K562 (cell line): ENCODE measurements around the gene SLC22A23. TPM values are rescaled to one million over a fixed set of nuclear protein-coding genes. Genes with fewer than 3 reads are reported as not detected.

ENCODE experiments used
- ATF4 ChIP-seq: fragments of 450-650 bp; formaldehyde crosslinking; IDR thresholded peaks from 2 replicates; pipeline ENCODE4 v1.4.0; 2022; ENCODE audit warnings: mild to moderate bottlenecking, moderate library complexity
- C11orf30 ChIP-seq: fragments of 450-650 bp; IDR thresholded peaks from 2 replicates; pipeline ENCODE4 v1.6.1; 2016; ENCODE audit warnings: low read depth, mild to moderate bottlenecking
- DACH1 ChIP-seq: fragments of 450-650 bp; IDR thresholded peaks from 2 replicates; pipeline ENCODE4 v1.6.1; 2018; ENCODE audit not compliant: partially characterized antibody
- FOXJ3 ChIP-seq: sonication (generic); formaldehyde crosslinking; IDR thresholded peaks from 2 replicates; pipeline ENCODE4 v1.4.0; 2020; ENCODE audit warnings: mild to moderate bottlenecking, missing genetic modification reagents
- RFX5 ChIP-seq: IDR thresholded peaks from 2 replicates; pipeline ENCODE4 v1.6.1; 2011; ENCODE audit warnings: low read depth, mild to moderate bottlenecking, improper control_type of control experiment, low read length
- SMAD4 ChIP-seq: fragments of 250-450 bp; sonication (Bioruptor Pico); conservative IDR thresholded peaks from 2 replicates; pipeline ENCODE4 v1.8.0; 2021; ENCODE audit warnings: inconsistent platforms, mild to moderate bottlenecking, moderate library complexity
- TOE1 ChIP-seq, 2 experiments: fragments of 450-650 bp in 1 of 2; sonication (generic) in 1 of 2; formaldehyde crosslinking in 1 of 2; IDR thresholded peaks; 2 replicates each; pipeline versions ENCODE4 v1.7.1 to v1.8.0; 2016 to 2022; ENCODE audit warnings: borderline replicate concordance in 2 of 2, mild to moderate bottlenecking in 2 of 2, antibody characterized with exemption in 1 of 2, inconsistent platforms in 1 of 2, low read depth in 1 of 2, missing genetic modification reagents in 1 of 2, moderate library complexity in 1 of 2
- WHSC1 ChIP-seq: IDR thresholded peaks from one replicate; pipeline ENCODE4 v1.6.1; 2012; ENCODE audit warnings: low read length, control low read depth, inconsistent platforms
- ZNF695 ChIP-seq: fragments of 450-650 bp; formaldehyde crosslinking; IDR thresholded peaks from 2 replicates; pipeline ENCODE4 v1.4.0; 2020; ENCODE audit warnings: mild to moderate bottlenecking, moderate library complexity
- polyA plus RNA-seq, 8 experiments: library from polyadenylated mRNA; depleted of rRNA in 4 of 8; stranded (reverse) in 5 of 8; unstranded in 3 of 8; fragments of >200 nt; fragmentation: Nextera tagmentation in 2 of 8; fragmentation: Illumina TruSeq in 1 of 8; extraction: Ambion mirVana in 2 of 8; extraction: Trizol in 1 of 8; gene quantifications; 2 replicates each; pipeline versions ENCODE4 v1.2.1 to v1.2.3, GENCODE V29; 2011 to 2014; ENCODE audit warnings: inconsistent platforms in 1 of 8, missing spikeins in 1 of 8
- total RNA-seq, 7 experiments: library from RNA; depleted of rRNA in 6 of 7; stranded (reverse); fragments of >200 nt in 6 of 7; fragmentation: Illumina TruSeq in 2 of 7; extraction: Trizol in 2 of 7; gene quantifications; 2 replicates each; pipeline versions ENCODE4 v1.2.1 to v1.2.3, GENCODE V29; 2011 to 2021; ENCODE audit warnings: low replicate concordance in 1 of 7
- TF ChIP-seq, protein P1 (sequence below): fragments of 450-650 bp; IDR thresholded peaks from 2 replicates; pipeline ENCODE4 v1.6.1; 2017; ENCODE audit warnings: antibody characterized with exemption
- TF ChIP-seq, protein P2 (sequence below), 2 experiments: fragments of 450-650 bp; IDR thresholded peaks; 2 replicates each; pipeline ENCODE4 v1.6.1; 2016; ENCODE audit warnings: mild to moderate bottlenecking in 2 of 2, borderline replicate concordance in 1 of 2, low read depth in 1 of 2, moderate library complexity in 1 of 2
- TF ChIP-seq, protein P3 (sequence below), 3 experiments: fragments of 200-800 bp in 1 of 3; fragments of 250-450 bp in 1 of 3; fragments of 450-650 bp in 1 of 3; sonication (Bioruptor Pico) in 1 of 3; sonication (Bioruptor generic) in 1 of 3; formaldehyde crosslinking in 1 of 3; IDR thresholded peaks; 2 replicates each; pipeline versions ENCODE4 v1.6.1 to v1.8.0; 2016 to 2022; ENCODE audit warnings: mild to moderate bottlenecking in 2 of 3, missing genetic modification characterization in 2 of 3, missing compliant biosample characterization in 1 of 3, moderate library complexity in 1 of 3

Gene SLC22A23
- total and polyA plus RNA-seq, 9 of the 15 experiments (the other 6 are each of a cell fraction or from before 2014, with no cell fraction given): 0.30 to 8.7 (median 2.5) TPM

- TF ChIP-seq, protein P1, sequence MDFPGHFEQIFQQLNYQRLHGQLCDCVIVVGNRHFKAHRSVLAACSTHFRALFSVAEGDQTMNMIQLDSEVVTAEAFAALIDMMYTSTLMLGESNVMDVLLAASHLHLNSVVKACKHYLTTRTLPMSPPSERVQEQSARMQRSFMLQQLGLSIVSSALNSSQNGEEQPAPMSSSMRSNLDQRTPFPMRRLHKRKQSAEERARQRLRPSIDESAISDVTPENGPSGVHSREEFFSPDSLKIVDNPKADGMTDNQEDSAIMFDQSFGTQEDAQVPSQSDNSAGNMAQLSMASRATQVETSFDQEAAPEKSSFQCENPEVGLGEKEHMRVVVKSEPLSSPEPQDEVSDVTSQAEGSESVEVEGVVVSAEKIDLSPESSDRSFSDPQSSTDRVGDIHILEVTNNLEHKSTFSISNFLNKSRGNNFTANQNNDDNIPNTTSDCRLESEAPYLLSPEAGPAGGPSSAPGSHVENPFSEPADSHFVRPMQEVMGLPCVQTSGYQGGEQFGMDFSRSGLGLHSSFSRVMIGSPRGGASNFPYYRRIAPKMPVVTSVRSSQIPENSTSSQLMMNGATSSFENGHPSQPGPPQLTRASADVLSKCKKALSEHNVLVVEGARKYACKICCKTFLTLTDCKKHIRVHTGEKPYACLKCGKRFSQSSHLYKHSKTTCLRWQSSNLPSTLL: no peak
- TF ChIP-seq SMAD4 (CRISPR knock-in tag) (no peak), WHSC1 (no peak), FOXJ3 (CRISPR knock-in tag) (no peak), RFX5 (no peak), DACH1 (no peak), C11orf30 (no peak), ZNF695 (CRISPR knock-in tag) (no peak), TOE1 (IDR thresholded peaks at IDR 0.05; ENCODE audit: borderline replicate concordance) (no peak), TOE1 (CRISPR knock-in tag; IDR thresholded peaks at IDR 0.05; ENCODE audit: borderline replicate concordance, low read depth) (no peak), ATF4 (CRISPR knock-in tag) (no peak)
- TF ChIP-seq, protein P2, sequence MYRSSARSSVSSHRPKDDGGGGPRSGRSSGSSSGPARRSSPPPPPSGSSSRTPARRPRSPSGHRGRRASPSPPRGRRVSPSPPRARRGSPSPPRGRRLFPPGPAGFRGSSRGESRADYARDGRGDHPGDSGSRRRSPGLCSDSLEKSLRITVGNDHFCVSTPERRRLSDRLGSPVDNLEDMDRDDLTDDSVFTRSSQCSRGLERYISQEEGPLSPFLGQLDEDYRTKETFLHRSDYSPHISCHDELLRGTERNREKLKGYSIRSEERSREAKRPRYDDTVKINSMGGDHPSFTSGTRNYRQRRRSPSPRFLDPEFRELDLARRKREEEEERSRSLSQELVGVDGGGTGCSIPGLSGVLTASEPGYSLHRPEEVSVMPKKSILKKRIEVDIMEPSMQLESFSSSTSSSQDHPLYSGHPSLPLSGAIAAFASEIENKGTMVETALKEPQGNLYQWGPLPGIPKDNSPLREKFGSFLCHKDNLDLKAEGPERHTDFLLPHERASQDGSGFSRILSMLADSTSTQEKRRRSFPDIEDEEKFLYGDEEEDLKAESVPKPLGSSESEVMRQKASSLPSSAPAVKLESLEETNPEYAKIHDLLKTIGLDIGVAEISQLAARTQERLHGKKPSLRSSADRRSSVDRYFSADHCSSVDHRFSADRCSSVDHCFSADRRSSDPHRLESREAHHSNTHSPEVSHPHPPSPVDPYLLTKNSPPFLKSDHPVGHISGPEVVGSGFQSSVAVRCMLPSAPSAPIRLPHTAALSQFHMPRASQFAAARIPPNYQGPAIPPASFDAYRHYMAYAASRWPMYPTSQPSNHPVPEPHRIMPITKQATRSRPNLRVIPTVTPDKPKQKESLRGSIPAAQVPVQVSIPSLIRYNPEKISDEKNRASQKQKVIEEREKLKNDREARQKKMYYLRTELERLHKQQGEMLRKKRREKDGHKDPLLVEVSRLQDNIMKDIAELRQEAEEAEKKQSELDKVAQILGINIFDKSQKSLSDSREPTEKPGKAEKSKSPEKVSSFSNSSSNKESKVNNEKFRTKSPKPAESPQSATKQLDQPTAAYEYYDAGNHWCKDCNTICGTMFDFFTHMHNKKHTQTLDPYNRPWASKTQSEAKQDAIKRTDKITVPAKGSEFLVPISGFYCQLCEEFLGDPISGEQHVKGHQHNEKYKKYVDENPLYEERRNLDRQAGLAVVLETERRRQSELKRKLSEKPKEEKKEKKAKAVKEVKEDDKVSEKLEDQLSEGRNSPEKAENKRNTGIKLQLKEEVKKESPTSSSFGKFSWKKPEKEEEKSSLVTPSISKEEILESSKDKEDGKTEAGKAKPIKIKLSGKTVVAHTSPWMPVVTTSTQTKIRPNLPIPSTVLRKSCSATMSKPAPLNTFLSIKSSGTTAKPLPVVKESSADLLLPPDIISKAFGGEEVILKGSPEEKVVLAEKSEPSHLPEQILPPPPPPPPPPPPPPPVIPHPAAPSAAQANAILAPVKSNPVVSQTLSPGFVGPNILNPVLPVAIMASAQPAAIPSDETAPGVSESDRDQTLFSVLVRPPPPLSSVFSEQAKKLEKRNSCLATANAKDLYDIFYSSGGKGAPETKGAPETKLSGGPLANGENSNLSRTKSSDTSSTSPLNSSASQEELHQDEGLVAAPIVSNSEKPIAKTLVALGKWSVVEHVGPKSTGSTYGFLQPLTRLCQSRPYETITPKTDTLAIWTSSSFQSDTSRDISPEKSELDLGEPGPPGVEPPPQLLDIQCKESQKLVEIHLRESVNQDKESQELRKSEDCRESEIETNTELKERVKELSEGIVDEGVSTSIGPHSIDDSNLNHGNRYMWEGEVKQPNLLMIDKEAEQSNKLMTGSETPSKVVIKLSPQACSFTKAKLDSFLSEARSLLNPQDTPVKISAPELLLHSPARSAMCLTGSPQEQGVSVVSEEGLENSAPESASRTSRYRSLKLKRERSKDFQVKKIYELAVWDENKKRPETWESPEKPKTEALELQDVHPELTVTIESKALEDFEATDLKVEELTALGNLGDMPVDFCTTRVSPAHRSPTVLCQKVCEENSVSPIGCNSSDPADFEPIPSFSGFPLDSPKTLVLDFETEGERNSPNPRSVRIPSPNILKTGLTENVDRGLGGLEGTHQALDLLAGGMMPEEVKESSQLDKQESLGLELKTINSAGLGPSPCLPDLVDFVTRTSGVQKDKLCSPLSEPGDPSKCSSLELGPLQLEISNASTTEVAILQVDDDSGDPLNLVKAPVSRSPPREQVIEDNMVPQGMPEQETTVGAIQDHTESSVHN (IDR thresholded peaks at IDR 0.05; ENCODE audit: borderline replicate concordance in 1 of 2, low read depth in 1 of 2): no peak
- TF ChIP-seq, protein P3, sequence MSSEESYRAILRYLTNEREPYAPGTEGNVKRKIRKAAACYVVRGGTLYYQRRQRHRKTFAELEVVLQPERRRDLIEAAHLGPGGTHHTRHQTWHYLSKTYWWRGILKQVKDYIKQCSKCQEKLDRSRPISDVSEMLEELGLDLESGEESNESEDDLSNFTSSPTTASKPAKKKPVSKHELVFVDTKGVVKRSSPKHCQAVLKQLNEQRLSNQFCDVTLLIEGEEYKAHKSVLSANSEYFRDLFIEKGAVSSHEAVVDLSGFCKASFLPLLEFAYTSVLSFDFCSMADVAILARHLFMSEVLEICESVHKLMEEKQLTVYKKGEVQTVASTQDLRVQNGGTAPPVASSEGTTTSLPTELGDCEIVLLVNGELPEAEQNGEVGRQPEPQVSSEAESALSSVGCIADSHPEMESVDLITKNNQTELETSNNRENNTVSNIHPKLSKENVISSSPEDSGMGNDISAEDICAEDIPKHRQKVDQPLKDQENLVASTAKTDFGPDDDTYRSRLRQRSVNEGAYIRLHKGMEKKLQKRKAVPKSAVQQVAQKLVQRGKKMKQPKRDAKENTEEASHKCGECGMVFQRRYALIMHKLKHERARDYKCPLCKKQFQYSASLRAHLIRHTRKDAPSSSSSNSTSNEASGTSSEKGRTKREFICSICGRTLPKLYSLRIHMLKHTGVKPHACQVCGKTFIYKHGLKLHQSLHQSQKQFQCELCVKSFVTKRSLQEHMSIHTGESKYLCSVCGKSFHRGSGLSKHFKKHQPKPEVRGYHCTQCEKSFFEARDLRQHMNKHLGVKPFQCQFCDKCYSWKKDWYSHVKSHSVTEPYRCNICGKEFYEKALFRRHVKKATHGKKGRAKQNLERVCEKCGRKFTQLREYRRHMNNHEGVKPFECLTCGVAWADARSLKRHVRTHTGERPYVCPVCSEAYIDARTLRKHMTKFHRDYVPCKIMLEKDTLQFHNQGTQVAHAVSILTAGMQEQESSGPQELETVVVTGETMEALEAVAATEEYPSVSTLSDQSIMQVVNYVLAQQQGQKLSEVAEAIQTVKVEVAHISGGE (CRISPR knock-in tag; IDR thresholded peaks at IDR 0.05): no peak
Measured at GRCh38 chr6:3390698-3391097, 66.2 kb downstream of the SLC22A23 start (continued).
